Measurements from ENCODE around the gene OPN3. TPM values are rescaled to one million over a fixed set of nuclear protein-coding genes. Genes with fewer than 3 reads are reported as not detected.

The OPN3 gene
- total and polyA plus RNA-seq, 2 donors (not counting 3 experiments of a cell fraction or from before 2014, with no cell fraction given), result 16.1 to 23.9 TPM

DNA sequence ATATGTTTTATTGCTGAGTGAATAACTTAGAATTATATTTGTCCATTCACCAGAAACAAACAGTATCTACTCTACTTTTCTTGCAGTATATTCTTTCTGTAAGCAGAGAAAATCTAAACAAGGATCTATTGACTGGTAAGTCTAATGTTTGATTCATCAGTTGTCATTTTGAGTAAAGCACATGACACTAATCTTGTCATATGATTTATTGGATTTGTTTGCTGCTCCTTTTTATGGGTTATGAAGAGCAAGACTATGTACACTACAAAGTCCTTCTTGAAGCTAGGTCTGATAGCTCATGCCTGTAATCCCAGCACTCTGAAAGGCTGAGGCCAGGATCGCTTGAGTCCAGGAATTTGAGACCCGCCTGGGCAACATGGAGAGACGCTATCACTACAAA is 84.6 kb downstream of the OPN3 start:
- POLR2A ChIA-PET, result no interaction called here
- no peak for FAIRE-seq
- no TSS peak for BruUV-seq (replicated peaks)

More for the DNA sequence above, 84.6 kb downstream of the OPN3 start:
- Histone ChIP-seq H3K4me2 (ENCODE audit: insufficient read depth, low read length) (no peak overlapping the region), H3K4me3 (replicated peaks in 1 of 3; ENCODE audit: insufficient read depth in 1 of 3, low read depth in 1 of 3, low read length in 3 of 3) (no peak overlapping the region), H3K4me1 (ENCODE audit: control insufficient read depth, extremely low read depth, insufficient read depth, low read length) (no peaks in the 10 kb centered on the region), H4K20me1 (replicated peaks; ENCODE audit: control insufficient read depth, extremely low read depth, insufficient read depth, low read length) (no peaks in the 10 kb centered on the region), H3K27ac (ENCODE audit: insufficient read depth, low read depth, low read length) (no peak overlapping the region), H3K9ac (replicated peaks; ENCODE audit: extremely low read depth, insufficient read depth, low read length) (no peak overlapping the region), H3K27me3 (ENCODE audit: control insufficient read depth in 2 of 2, insufficient read depth in 2 of 2, low read length in 2 of 2) (no peaks in the 10 kb centered on the region), H3K9me3 (replicated peaks; ENCODE audit: control insufficient read depth, insufficient read depth, low read length) (no peaks in the 10 kb centered on the region), H3K9me1 (replicated peaks; ENCODE audit: control insufficient read depth, extremely low read depth, insufficient read depth, low read length) (no peaks in the 10 kb centered on the region), H3K36me3 (ENCODE audit: control insufficient read depth in 2 of 2, extremely low read depth in 1 of 2, insufficient read depth in 2 of 2, low read length in 2 of 2) (no peaks in the 10 kb centered on the region), H2AFZ (ENCODE audit: low read depth, low read length) (no peak overlapping the region), H3K79me2 (ENCODE audit: control insufficient read depth, insufficient read depth, low read length) (no peaks in the 10 kb centered on the region)
- dilution Hi-C loops (cut with MboI; ENCODE audit: extremely low pct_ligation_motif_present, low sequenced_read_pairs) (no loop called here), intact Hi-C loops (cut with micrococcal nuclease) (no loop called here)
- DNase-seq (ENCODE audit: low read depth, low spot score), result no peak
- no peak for TF ChIP-seq MYC (IDR thresholded peaks at IDR 0.05; ENCODE audit: low read depth, low read length)
- no peak for TF ChIP-seq POLR2A (IDR thresholded peaks at IDR 0.05; ENCODE audit: low read depth, low read length)
- TF ChIP-seq FOS (IDR thresholded peaks at IDR 0.05; ENCODE audit: borderline replicate concordance, insufficient read depth, low read length), result no peak
- no peak for TF ChIP-seq EZH2 (IDR thresholded peaks at IDR 0.05; ENCODE audit: borderline replicate concordance, low read depth, low read length, severe bottlenecking)
- TF ChIP-seq, protein P1, sequence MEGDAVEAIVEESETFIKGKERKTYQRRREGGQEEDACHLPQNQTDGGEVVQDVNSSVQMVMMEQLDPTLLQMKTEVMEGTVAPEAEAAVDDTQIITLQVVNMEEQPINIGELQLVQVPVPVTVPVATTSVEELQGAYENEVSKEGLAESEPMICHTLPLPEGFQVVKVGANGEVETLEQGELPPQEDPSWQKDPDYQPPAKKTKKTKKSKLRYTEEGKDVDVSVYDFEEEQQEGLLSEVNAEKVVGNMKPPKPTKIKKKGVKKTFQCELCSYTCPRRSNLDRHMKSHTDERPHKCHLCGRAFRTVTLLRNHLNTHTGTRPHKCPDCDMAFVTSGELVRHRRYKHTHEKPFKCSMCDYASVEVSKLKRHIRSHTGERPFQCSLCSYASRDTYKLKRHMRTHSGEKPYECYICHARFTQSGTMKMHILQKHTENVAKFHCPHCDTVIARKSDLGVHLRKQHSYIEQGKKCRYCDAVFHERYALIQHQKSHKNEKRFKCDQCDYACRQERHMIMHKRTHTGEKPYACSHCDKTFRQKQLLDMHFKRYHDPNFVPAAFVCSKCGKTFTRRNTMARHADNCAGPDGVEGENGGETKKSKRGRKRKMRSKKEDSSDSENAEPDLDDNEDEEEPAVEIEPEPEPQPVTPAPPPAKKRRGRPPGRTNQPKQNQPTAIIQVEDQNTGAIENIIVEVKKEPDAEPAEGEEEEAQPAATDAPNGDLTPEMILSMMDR (IDR thresholded peaks at IDR 0.05; ENCODE audit: extremely low read depth in 1 of 2, insufficient read depth in 1 of 2, low read depth in 1 of 2, low read length in 2 of 2), result no peak
- TF ChIP-seq GATA2 (IDR thresholded peaks at IDR 0.05; ENCODE audit: insufficient read depth, insufficient read length, low read depth, low read length), result no peak
- no peak for TF ChIP-seq POLR2AphosphoS5 (IDR thresholded peaks at IDR 0.05; ENCODE audit: insufficient read depth, low read depth, low read length)
- TF ChIP-seq JUN (IDR thresholded peaks at IDR 0.05; ENCODE audit: borderline replicate concordance, insufficient read depth, insufficient read length, low read depth), result no peak
- no peak for TF ChIP-seq MAX (IDR thresholded peaks at IDR 0.05; ENCODE audit: insufficient read depth, insufficient read length)
- CTCF ChIA-PET, result no interaction called here
